Thyroid gland (tissue), 4 donors: ENCODE measurements around the gene SLC29A4. TPM values are rescaled to one million over a fixed set of nuclear protein-coding genes. Genes with fewer than 3 reads are reported as not detected.
"Not testable (repeated sequence)": the region's sequence is repeated elsewhere in the genome, so short reads cannot be mapped to it uniquely, and the experiment has no call there.

Source experiments
- DNase-seq, 2 donors: peaks; one replicate each; pipeline ENCODE4 v3.0.0-alpha.2; 2019
- H3K27ac ChIP-seq, 3 donors: fragments of 200-600 bp; sonication (generic); 1 replicate in 2 of 3; 2 replicates in 1 of 3; pipeline ENCODE4 v1.5.1; 2016 to 2019; ENCODE audit warnings: mild to moderate bottlenecking in 1 of 3, moderate library complexity in 1 of 3
- H3K27me3 ChIP-seq: fragments of 200-600 bp; sonication (generic); one replicate; pipeline ENCODE4 v1.5.1; 2019
- H3K36me3 ChIP-seq, 2 donors: fragments of 200-600 bp; sonication (generic); one replicate each; pipeline ENCODE4 v1.5.1; 2016 to 2019
- H3K4me1 ChIP-seq, 2 donors: fragments of 200-600 bp; sonication (generic); one replicate each; pipeline ENCODE4 v1.5.1; 2017 to 2019
- H3K4me3 ChIP-seq, 3 donors: fragments of 200-600 bp; sonication (generic); replicated peaks in 1 of 3; 1 replicate in 2 of 3; 2 replicates in 1 of 3; pipeline ENCODE4 v1.5.1; 2016; ENCODE audit warnings: mild to moderate bottlenecking in 1 of 3
- H3K9me3 ChIP-seq: fragments of 200-600 bp; sonication (generic); one replicate; pipeline ENCODE4 v1.5.1; 2017
- CTCF ChIP-seq, 6 experiments: fragments of 200-600 bp in 3 of 6; fragments of 450-650 bp in 3 of 6; sonication (generic) in 3 of 6; IDR thresholded peaks; one replicate each; pipeline ENCODE4 v1.5.1; 2016 to 2019; ENCODE audit warnings: antibody characterized with exemption in 6 of 6, mild to moderate bottlenecking in 2 of 6, inconsistent platforms in 1 of 6, moderate library complexity in 1 of 6
- POLR2A ChIP-seq, 2 donors: fragments of 450-650 bp; IDR thresholded peaks; one replicate each; pipeline ENCODE4 v1.6.1; 2017; ENCODE audit warnings: antibody characterized with exemption in 2 of 2, mild to moderate bottlenecking in 2 of 2, moderate library complexity in 1 of 2
- WGBS, 2 donors: methylation state at CpG; one replicate each; pipeline ENCODE4 v1.1.5; 2017; 5-methylcytosine and 5-hydroxymethylcytosine counted together
- intact Hi-C: fragments of 100-400 bp; cut with DNase I; formaldehyde crosslinking; loops from one replicate; pipeline ENCODE4 v1.15.1; 2023
- total RNA-seq, 4 donors: library from RNA; depleted of rRNA; stranded (reverse); fragments of >200 nt; gene quantifications; one replicate each; pipeline ENCODE4 v1.2.3, GENCODE V29; 2016

SLC29A4 gene
- total RNA-seq, 4 donors from 2014 or later, result 8.5 to 23.2 (median 14.4) TPM

- H3K4me1 ChIP-seq, result peaks cover 4 to 14% of the 10 kb centered on the region in 2 donors
- TF ChIP-seq POLR2A (IDR thresholded peaks at IDR 0.05) (no peak), CTCF (IDR thresholded peaks at IDR 0.05) (no peak)
- no peak for DNase-seq
- no peaks in the 10 kb centered on the region for H3K27me3 ChIP-seq
- no peaks in the 10 kb centered on the region for H3K9me3 ChIP-seq
- intact Hi-C loops, result no loop called here
- no peaks in the 10 kb centered on the region for H3K36me3 ChIP-seq
- H3K4me3 ChIP-seq, result no peak overlapping the region
- WGBS, 2 donors, result 79 to 84% methylated on average over 5 to 7 of the region's 7 CpGs
- no peak overlapping the region for H3K27ac ChIP-seq
Observed at GRCh38 chr7:5274441-5274840, 8.3 kb upstream of the SLC29A4 start.

- WGBS, 2 donors, result 7 to 67% methylated on average over 3 of the region's 11 CpGs
- intact Hi-C loops, H3K4me3 ChIP-seq, H3K9me3 ChIP-seq, H3K27me3 ChIP-seq, H3K36me3 ChIP-seq: not testable (repeated sequence)
- Histone ChIP-seq H3K27ac (peak overlapping the region in 1 of 3 donors; percentile 41), H3K4me1 (peaks cover 4 to 14% of the 10 kb centered on the region in 2 donors)
- DNase-seq, result peak; percentile 65
Observed at GRCh38 chr7:5274985-5275431, 7.7 kb upstream of the SLC29A4 start.

GRCh38 chr7:5275510-5275909 is 7.2 kb upstream of the SLC29A4 start:
- peak overlapping the region in 1 of 3 donors; percentile 41 for H3K27ac ChIP-seq
- H3K9me3 ChIP-seq, H3K4me3 ChIP-seq, H3K27me3 ChIP-seq, H3K36me3 ChIP-seq, intact Hi-C loops: not testable (repeated sequence)
- peak; percentile 74 to 76 for DNase-seq
- peaks cover 4 to 14% of the 10 kb centered on the region in 2 donors for H3K4me1 ChIP-seq
- WGBS, 2 donors, result 43 to 79% methylated on average over 4 to 10 of the region's 10 CpGs

GRCh38 chr7:5276123-5276522 is 6.6 kb upstream of the SLC29A4 start:
- H3K9me3 ChIP-seq, H3K27ac ChIP-seq, H3K4me3 ChIP-seq, DNase-seq, H3K27me3 ChIP-seq, intact Hi-C loops, H3K36me3 ChIP-seq: not testable (repeated sequence)
- peaks cover 4 to 12% of the 10 kb centered on the region in 2 donors for H3K4me1 ChIP-seq
- 93 to 96% methylated on average over 9 to 14 of the region's 14 CpGs for WGBS, 2 donors

- H3K9me3 ChIP-seq, result no peaks in the 10 kb centered on the region
- no peaks in the 10 kb centered on the region for H3K27me3 ChIP-seq
- peaks cover 0 to 10% of the 10 kb centered on the region in 2 donors for H3K4me1 ChIP-seq
- DNase-seq, result no peak
- no peak overlapping the region for H3K27ac ChIP-seq
- TF ChIP-seq POLR2A (IDR thresholded peaks at IDR 0.05) (no peak), CTCF (IDR thresholded peaks at IDR 0.05) (no peak)
- no peaks in the 10 kb centered on the region for H3K36me3 ChIP-seq
- WGBS, 2 donors, result 86 to 90% methylated on average over 8 to 15 of the region's 15 CpGs
- intact Hi-C loops, result no loop called here
- no peak overlapping the region for H3K4me3 ChIP-seq
Observed at GRCh38 chr7:5276611-5277010, 6.1 kb upstream of the SLC29A4 start.

GRCh38 chr7:5278766-5279165 is 4.0 kb upstream of the SLC29A4 start:
- Histone ChIP-seq H3K27me3 (no peaks in the 10 kb centered on the region), H3K4me1 (peaks cover 6 to 16% of the 10 kb centered on the region in 2 donors), H3K27ac (no peak overlapping the region), H3K36me3 (no peaks in the 10 kb centered on the region), H3K9me3 (no peaks in the 10 kb centered on the region), H3K4me3 (no peak overlapping the region)
- intact Hi-C loops, result no loop called here
- no peak for TF ChIP-seq POLR2A (IDR thresholded peaks at IDR 0.05)
- TF ChIP-seq CTCF (IDR thresholded peaks at IDR 0.05), result no peak
- DNase-seq, result no peak
- 68 to 78% methylated on average over 7 of the region's 7 CpGs for WGBS, 2 donors

GRCh38 chr7:5279734-5280133 is 3.0 kb upstream of the SLC29A4 start:
- TF ChIP-seq CTCF (IDR thresholded peaks at IDR 0.05) (no peak), POLR2A (IDR thresholded peaks at IDR 0.05) (no peak)

GRCh38 chr7:5281598-5282500 is 894 bp upstream of the SLC29A4 start:
- intact Hi-C loops, H3K36me3 ChIP-seq, H3K4me3 ChIP-seq, H3K27ac ChIP-seq, H3K27me3 ChIP-seq, H3K9me3 ChIP-seq, DNase-seq: not testable (repeated sequence)
- 64 to 68% methylated on average over 7 to 18 of the region's 19 CpGs for WGBS, 2 donors
- peaks cover 6 to 14% of the 10 kb centered on the region in 2 donors for H3K4me1 ChIP-seq

More at GRCh38 chr7:5279734-5280133, 3.0 kb upstream of the SLC29A4 start:
- H3K27me3 ChIP-seq, result no peaks in the 10 kb centered on the region
- peaks cover 6 to 23% of the 10 kb centered on the region in 2 donors for H3K4me1 ChIP-seq
- no peaks in the 10 kb centered on the region for H3K36me3 ChIP-seq
- no peaks in the 10 kb centered on the region for H3K9me3 ChIP-seq
- intact Hi-C loops, result no loop called here
- DNase-seq, result no peak
- no peak overlapping the region for H3K27ac ChIP-seq
- H3K4me3 ChIP-seq, result no peak overlapping the region
- 92 to 94% methylated on average over 4 of the region's 4 CpGs for WGBS, 2 donors
